Superior temporal gyrus (tissue), 1 donor: ENCODE measurements around the gene LRRC8A.
A peak's percentile ranks its signal among the peaks of the same experiment; 100 is the strongest.
"Not testable (repeated sequence)": the region's sequence is repeated elsewhere in the genome, so short reads cannot be mapped to it uniquely, and the experiment has no call there.

Source experiments
- DNase-seq: peaks from one replicate; pipeline ENCODE4 v3.0.0-alpha.2; 2016; ENCODE audit errors: extremely low spot score

Gene LRRC8A

DNA sequence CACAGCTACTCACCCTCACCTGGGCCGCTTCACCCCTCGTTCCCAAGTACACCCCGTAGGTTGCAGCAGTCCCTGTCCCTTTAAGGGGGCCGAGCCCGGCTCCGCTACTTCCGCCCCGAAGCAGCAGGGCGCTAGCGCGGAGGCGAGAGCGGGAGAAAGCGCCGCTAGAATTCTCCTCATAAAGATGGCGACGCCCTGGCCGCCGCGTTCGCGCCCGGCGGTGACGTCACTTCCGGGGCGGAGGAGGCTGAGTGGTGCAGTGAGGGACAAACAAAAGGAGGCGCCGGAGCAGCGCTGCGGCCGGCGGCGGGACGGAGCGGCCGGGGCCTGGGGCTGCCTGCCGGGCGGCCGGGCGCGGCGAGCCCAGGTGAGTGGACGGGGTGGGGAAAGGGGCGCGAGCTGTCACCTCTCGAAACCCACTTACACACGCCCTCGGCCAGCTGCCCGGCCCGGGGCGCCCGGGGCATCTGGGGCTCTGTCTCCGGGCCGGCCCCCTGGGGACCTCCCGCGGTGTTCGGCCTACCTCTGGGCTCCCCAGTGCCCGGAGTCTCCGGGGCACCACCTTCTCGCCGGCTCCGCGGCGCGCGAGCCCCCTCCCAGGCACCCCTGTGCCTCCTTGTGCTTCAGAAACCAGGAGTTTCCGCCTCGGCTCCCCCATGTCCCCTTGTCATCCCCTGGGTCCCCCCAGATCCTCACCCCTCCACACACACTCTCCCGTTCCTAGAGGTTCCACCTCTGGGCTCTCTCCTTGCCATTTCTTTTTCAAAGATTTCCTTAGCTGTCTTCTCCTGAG lies at the start of gene LRRC8A, which contains the start of gene KYAT1:
LRRC8A (plus strand) TSS at position 250 of the 793 bp plus-strand sequence. CDS start 25,032 bp downstream, outside the sequence.
KYAT1 (minus strand) TSS at position 67 of the 793 bp plus-strand sequence. CDS start 36,545 bp downstream, outside the sequence.
- DNase-seq: peak; percentile 97

DNA sequence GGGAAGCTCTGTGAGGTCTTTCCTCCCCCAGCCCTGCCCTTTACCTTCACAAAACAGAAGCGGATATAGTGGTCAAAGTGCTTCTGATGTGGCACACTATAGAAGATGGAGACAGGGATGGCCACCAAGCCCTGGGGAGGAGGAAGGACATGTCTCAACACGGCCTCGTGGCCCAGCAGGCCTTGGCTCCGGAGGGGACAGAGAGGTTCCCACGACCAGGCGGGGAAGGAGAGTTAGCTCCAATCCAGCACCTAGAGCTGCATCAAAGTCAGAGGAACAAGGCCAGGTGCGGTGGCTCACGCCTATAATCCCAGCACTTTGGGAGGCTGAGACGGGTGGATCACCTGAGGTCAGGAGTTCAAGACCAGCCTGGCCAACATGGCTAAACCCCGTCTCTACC lies 48.2 kb upstream of the LRRC8A start:
- no peak for DNase-seq

DNA sequence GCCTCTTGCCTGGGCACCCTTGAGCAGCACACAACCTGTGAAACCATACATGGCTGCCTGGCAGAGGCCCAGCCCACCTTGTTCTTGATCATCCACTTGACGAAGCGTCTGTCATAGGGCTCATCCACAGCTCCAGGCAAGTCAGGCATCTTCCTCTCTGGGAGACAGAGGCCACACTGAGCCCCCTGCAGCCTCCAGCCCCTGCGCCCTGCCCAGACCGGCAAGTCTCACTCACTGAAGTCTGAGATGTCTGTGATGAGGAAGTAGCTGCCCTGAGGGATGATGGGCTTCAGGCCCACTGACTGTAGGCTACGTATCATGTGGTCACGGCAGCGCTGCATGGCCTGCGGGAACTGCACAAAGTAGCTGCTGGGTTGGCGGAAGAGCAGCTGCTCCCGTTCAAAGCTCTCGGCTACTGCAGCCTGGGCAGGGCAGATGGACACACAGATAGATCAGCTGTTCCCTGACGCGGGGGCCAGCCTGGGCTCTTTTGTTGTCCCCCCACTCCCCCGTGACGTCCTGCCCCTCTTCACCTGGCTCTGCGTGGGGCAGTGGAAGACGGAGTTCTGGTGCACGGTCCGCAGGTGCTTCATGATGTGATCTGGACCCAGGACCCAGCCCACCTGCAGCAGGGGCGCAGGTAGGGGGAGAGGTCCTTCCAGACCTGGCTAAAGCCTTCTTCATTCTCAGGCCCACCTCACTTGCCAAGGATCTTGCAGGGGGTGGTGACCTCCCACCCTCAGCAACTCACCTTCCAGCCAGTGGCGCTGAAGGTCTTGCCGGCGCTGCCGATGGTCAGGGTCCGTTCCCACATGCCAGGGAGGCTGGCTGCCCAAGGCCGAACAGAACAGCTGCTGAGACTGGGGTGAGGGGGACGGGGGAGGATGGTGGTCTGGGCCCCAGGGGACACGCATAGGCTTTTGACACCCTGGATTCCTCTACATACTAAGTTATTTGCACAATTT lies 46.4 kb upstream of the LRRC8A start:
- DNase-seq: no peak

DNA sequence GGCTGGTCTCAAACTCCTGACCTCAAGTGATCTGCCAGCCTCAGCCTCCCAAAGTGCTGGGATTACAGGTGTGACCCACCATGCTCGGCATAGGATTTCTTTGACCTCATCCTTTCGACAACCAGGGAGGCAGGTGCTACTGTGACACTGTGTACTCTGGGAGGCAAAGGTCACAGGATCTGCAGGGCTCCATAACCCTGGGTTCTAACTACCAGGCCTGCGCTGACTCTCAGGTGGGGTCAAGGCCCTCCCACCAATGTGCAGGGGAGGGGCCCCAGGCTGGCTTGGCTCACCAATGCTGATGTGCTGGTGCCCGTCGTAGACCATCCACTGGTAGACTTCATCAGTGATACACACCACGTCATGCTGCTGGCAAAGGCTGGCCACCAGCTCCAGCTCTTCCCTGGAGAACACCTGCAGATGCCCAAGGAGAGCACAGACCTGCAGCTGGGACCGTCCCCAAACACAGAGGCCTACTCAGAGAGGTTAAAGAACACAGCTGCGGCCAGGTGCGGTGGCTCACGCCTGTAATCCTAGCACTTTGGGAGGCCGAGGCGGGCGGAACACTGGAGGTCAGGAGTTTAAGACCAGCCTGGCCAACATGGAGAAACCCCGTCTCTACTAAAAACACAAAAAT lies 45.3 kb upstream of the LRRC8A start:
- DNase-seq: no peak

DNA sequence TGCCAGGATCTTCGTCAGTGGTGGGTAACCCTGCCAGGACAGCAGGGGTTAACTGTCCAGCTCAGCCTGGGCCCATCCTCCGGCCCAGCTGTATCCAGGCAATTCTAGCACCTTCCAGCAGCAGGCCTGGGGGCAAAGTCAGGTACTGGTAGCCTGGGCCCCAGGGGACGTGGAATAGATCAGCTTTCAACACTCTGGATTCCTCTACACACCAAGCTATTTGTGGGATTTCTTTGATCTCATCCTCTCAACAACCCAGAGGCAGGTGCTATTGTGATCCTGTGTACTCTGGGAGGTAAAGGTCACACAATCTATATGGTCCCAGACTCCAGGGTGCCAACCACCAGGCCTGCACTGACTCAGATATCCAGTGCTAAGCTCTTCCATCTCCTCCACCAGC lies 43.6 kb upstream of the LRRC8A start:
- no peak for DNase-seq

DNA sequence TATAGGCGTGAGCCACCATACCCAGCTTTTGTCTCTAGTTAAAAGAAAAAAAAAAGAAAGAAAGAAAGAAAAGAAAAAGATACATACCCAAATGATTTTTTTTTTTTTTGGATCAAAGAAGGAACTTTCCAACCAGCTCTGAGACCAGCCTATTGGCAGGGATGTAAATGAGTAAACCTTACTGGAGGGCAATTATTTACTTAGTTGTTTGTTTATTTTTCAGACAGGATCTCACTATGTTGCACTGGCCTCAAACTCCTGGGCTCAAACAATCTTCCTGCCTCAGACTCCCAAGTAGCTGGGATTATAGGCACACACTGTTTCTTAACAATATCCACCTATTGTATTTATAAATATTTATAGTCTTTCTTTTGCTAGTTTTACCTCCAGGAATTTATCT lies 41.4 kb upstream of the LRRC8A start:
- DNase-seq: no peak

DNA sequence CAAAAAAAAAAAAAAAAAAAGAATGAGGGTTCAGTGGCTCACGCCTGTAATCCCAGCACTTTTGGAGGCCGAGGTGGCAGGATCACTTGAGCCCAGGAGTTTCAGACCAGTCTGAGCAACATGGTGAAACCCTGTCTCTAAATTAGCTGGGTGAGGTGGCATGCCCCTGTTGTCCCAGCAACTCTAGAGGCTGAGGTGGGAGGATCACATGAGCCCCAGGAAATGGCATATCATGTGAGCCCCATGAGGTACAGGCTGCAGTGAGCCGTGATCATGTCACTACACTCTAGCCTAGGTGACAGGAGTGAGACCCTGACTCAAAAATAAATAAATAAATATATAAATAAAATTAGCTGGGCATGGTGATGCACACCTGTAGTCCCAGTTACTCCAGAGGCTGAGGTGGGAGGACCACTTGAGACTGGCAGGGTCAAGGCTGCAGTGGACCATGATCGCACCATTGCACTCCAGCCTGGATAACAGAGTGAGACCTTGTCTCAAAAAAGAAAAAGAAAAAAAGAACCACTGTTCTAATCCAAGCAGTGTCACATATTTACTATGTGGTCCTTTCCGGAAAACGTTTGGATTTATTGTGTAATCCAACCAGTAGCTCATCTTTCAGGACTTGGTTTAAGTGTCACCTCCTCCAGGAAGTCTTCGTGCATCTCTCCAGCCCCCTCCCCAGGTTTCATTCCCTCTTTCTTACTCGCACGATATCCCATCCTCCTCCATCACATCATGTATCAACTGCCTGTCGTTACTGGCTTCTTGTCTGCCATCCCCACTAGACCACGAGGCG lies 40.0 kb upstream of the LRRC8A start:
- DNase-seq: no peak

DNA sequence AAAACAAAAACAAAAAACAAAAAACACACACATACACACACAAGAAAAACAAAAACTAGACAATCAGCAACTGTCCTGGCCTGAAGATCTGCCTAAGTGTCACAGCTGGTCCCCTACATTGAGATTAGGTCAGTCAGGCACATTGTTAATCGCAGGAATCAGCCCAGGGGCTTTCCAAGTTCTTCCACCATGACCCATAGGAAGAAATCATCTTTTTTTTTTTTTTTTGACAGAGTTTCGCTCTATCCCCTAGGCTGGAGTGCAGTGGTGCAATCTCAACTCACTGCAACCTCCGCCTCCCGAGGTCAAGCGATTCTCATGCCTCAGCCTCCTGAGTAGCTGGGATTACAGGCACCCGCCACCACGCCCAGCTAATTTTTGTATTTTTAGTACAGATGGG lies 38.8 kb upstream of the LRRC8A start:
- DNase-seq: not testable (repeated sequence)

DNA sequence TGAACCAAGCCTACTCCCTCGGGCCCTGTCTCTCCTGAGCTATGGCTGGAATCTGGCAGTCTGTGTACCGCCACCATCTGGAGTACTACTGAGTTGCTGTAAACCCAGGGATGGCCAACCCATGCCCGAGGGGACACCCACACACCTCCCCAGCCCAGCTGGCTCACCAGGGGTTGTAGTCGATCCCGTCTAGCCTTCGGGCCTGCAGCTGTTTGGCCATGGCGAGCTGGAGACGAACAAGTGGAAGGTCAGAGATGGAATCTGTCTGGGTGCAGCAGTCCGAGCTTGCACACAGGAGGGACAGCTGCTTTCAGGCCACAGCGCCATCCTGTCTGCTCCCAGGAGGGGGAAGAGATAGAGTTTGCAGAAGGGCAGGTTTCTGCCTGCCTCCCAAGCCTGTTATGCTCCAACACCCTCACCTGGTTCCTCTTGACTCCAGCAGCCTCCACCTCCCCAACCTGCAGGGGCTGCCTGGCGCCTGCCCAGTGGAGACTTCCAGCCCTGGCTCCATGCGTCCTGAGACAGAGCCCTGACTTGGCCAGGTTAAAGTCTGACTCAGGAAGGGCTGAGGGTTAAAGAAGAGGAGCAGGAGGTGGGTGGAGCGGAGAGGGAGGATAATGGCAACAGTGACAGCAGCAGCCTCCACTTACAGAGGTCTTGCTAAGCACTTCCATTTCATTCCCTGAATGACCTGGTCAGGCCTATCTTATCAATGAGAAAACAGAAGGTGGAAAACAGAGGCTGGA lies 36.6 kb upstream of the LRRC8A start:
- no peak for DNase-seq

DNA sequence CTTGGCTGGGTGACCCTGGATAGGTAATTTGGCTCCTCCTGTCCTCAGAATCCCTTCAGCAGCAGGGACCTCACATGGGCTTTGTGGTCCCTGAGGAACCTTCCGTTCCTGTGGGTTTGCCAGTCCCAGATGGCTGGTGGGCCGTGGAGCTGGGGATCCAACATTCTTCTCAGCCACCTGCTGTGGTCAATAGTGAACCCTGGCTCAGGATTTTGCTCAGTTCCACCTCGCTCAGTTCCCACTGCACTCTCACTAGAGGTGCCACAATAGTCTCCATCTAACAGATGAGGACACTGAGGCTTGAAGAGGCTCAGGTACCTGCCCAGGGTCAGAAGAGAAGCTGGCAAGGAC lies 35.3 kb upstream of the LRRC8A start:
- no peak for DNase-seq

DNA sequence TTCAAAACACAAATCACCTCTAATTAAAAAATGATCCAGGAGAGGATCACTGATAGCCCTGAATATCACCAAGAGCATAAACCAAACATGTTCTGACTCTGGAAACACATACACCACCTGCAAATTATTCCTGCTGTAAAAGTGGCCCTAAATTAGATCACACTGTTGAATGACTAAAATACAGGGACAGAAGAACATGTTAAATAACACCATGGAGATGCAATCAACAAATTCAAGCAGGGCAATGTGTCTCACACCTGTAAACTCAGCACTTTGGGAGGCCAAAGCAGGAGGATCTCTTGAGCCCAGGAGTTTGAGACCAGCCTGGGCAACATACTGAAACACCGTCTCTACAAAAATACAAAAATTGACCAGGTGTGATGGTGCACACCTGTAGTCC lies 34.1 kb upstream of the LRRC8A start:
- DNase-seq: no peak

DNA sequence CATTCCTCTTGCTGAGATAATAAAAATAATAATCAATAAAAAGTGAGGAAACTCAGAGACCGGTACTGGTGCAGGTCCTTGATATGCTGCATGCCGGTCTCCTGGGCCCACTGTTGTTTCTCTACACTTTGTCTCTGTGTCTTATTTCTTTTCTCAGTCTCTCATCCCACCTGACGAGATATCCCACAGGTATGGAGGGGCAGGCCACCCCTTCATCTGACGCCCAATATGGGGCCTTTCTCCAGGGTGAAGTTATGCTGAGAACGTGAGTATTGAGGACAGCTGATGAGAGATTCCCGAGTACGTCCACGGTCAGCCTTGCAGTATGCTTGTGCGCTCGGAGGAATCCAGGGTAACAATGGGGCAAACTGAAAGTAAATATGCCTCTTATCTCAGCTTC lies 30.9 kb upstream of the LRRC8A start:
- not testable (repeated sequence) for DNase-seq

DNA sequence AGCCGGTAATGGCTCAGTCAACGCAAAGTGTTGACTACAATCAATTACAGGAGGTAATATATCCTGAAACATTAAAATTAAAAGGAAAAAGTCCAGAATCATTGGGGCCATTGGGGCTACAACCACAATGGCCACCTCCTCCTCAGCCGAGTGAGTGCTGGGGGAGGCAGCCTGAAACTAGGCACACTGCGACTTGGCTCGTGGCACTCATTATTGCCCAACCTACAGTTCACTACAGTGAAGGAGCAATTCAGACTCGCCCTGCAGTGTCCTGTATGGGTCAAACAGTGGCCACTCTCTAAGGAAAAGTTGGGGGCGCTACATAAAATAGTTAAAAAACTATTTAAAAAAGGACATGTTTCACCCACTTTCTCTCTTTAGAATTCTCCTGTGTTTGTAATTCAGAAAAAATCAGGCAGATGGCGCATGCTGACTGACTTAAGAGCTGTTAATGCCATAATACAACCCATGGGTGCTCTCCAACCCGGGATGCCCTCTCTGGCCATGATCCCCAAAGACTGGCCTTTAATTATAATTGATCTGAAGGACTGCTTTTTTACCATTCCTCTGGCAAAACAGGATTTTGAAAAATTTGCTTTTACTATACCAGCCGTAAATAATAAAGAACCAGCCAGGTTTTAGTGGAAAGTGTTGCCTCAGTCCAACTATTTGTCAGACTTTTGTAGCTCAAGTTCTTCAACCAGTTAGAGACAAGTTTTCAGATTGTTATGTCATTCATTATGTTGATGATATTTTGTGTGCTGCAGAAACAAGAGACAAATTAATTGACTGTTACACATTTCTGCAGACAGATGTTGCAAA lies 29.9 kb upstream of the LRRC8A start:
- DNase-seq: peak; percentile 85

DNA sequence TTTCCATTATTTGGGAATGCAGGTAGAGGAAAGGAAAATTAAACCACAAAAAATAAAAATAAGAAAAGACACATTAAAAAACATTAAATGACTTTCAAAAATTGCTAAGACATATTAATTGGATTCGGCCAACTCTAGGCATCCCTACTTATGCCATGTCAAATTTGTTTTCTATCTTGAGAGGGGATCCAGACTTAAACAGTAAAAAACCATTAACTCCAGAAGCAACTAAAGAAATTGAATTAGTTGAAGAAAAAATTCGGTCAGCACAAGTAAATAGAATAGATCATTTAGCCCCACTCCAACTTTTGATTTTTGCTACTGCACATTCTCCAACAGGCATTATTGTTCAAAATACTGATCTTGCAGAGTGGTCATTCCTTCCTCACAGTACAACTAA lies 29.3 kb upstream of the LRRC8A start:
- not testable (repeated sequence) for DNase-seq

DNA sequence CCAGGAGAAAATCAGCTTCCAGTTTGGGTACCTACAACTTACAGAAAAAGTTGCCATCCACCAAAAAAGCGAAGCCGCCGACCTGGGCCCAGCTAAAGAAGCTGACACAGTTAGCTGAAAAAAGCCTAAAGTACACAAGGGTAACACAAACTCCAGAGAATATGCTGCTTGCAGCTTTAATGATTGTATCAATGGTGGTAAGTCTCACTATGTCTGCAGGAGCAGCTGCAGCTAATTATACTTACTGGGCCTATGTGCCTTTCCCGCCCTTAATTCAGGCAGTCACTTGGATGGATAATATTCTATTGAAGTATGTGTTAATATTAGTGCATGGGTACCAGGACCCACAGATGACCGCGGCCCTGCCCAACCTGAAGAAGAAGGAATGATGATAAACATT lies 27.5 kb upstream of the LRRC8A start:
- not testable (repeated sequence) for DNase-seq

DNA sequence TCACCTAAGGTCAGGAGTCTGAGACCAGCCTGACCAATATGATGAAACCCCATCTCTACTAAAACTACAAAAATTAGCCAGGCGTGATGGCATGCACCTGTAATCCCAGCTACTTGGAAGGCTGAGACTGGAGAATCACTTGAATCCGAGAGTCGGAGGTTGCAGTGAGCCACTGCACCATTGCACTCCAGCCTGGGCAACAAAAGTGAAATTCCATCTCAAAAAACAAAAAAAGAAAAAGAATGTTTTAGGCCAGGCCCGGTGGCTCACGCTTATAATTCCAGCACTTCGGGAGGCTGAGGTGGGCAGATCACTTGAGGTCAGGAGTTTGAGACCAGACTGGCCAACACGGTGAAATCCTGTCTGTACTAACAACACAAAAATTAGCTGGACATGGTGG lies 23.5 kb upstream of the LRRC8A start:
- DNase-seq: not testable (repeated sequence)

DNA sequence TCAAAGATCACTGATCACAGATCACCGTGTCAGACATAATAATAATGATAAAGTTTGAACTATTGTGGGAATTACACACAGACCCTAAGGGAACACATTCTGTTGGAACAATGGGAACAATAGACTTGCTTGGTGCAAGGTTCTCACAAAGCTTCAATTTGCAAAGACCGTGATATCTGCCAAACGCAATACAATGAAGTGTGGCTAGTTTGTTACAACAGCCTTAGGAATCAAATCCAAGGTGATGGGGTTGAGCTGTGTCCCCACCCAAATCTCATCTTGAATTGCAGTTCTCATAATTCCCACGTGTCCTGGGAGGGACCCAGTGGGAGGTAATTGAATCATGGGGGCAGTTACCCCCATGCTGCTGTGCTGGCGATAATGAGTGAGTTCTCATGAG lies 21.0 kb upstream of the LRRC8A start:
- peak; percentile 69 for DNase-seq

DNA sequence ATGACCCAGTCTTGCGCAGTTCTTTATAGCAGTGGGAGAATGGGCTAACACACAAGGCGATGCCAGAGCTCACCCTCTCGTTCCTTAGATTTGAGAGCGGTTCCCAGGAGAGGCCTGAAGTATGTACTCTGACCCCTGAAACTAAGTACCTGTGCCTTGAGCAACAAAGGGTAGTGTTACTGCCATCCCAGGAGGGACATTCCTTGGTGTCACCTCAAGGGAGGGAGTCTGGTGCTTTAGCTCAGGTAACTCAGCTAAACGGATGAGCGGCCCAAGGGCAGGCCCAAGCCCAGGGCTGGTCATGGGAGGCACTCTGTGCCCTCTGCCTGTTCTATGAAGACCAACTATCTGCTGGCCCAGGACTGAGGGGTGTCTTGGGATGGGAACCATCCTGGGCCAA lies 20.4 kb upstream of the LRRC8A start:
- DNase-seq: no peak

DNA sequence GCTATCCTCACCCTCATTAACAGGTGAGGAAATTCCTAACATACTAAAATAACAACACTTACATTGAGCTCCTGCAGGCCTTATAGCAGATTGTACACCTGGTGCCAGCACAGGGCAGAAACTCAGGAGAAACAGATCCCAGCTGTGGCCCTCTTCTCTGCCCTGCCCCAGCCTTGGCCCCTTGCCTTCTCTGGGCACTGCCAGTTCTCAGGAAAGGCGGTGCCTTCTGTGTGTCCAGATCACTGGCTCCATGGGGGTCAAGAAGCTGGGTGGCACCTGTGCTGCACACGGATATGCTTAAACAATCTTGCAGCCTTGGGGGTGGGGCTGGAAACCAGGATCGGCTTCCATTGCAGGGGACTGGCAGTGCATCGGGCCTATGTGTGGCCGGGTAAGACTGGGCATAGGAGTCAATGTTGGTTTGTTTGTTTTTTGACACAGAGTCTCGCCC lies 19.5 kb upstream of the LRRC8A start:
- DNase-seq: no peak

DNA sequence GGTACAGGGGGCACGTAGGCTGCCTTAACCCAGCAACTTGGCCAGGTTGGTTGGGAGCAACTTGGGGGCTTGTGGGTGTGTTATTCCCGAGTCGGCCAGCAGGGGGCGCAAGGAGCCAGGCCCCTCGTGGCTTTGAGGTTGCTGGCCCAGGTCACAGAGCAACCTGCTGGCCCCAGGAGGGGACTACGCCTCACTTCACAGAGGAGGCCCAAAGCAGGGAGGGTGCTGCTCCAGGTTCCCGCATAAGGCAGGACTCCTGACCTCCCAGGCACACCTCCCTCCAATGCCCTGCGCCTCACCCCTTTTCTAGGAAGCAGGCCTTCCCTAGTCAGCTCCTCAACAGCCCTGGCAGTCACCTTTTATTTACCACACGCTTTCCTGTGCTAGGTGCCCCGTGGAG lies 18.3 kb upstream of the LRRC8A start:
- DNase-seq: peak; percentile 73
